HG03159 (cell line): ENCODE results near the gene MCF2L2.

Source experiments
- ATAC-seq: cut with Tn5 transposase; IDR thresholded peaks from one replicate; pipeline ENCODE4 v1.9.1; 2021; ENCODE audit warnings: mild to moderate bottlenecking, moderate library complexity; ENCODE audit not compliant: unreplicated experiment

MCF2L2 gene

DNA sequence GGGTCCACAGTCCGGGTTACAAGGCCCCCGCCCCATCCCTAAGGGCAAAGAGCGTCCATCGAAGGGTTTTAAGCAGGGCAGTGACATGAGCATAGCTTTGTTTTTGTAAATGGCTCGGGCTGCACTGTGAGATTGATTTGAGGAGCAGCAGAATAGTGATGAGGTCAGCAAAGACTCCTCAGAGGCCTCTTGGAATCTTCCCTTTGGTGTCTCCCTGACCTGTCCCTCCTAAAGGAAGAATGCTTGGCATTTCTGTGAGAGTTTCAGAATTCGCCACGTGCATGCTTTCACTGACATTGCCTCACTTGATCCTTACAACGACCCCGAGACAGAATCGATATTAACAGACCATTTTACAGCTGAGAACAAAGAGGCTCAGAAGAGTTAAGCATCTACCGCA, 286.2 kb downstream of the MCF2L2 start:
- ATAC-seq = no peak

DNA sequence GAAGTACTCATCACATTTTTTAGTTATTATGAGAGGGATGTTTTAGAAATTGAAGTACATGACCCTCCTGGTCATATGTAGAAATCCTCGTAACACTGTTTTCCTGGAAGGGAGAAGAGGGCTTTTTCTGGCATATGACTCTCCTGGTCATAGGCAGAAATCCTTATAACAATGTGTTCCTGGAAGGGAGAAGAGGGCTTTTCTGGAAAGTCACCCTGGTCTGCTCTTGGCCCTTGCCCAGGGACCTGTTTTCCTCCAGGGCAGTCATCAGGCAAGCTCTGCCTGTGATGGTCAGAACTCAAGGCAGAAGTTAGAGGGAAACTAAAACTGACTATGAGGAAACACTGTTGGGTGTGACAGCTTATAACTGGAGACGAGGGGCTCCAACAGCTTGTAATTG, 293.6 kb downstream of the MCF2L2 start:
- ATAC-seq = no peak

DNA sequence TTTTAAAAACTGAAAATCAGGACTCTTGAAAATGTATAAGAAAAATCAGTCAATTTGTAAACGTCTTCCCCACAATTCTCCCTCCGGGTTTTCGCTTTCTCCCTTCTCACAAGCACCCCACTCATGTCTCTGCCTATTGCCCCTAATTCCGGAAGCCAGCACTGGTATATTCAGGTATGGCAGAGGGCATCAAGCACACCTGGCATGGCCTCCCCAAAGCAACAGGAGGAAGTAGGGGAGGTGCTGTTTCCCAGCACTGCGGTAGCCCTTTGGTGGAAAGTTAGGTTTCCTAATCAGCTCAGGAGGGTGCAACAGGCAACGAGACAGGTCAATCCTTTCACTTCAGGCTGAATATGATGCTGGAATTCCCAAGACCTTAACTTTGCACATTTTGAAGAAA, 296.0 kb downstream of the MCF2L2 start:
- no peak for ATAC-seq

DNA sequence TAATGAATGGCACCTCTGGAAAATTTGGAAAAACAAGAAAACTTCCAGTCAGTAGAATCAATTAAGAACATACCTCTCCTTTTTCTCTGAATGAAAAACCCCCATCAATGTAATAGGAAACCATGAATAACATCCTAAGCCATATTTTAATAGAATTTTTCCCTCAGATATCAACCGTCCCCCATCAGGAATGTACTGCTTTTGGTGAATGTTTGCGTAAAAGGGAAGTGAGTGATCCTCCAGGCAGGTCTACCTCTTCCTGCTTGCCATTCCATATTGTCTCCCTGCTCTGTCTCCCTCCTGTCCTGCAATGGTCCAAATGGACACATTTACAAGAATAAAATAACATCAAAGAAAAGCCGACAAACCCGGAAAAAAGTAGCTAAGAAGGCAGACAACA, 296.7 kb downstream of the MCF2L2 start:
- ATAC-seq = no peak

DNA sequence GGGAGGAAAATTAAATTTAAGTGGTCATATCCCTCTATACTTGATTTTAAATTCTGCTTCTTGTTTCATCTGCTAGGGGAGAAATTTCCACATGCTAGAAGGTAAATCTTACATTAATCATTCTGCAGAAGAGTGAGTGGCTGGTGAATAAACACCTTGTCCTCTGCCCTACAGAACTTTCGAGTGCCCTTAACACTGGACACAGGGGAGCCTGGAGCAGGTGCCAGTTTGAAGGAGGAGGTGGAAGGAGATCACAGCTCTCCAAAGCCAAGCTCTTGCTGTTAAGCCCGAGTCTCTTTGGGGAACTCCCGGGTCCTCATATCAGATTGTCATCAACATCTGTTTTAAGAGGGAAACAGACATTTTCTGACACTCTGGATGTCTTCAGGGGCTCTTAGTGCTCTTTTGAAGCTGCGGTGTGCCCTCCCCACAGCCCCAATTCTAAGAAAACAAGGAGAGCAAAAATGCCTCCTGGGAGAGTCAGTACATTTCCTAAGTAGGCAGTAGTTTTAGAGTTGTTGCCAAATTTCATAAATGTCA, 297.2 kb downstream of the MCF2L2 start:
- ATAC-seq = no peak

DNA sequence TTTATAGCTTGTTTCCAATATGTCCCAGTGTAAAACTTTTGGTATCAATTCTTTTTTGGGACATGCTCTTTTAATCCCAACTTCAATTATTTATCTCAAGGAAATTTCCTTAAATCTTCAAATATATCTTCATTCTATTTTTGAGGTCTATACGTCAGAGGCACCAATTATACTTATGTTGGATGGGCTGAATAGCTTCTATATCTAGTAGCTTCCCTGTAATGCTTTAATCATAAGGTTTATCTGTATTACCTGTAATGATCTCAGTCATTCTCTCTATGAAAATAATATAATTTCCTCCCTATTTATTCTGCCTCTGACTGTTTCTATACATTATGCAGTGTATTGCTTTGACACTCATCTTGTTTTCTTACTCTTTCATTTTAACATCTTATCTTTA, 299.2 kb downstream of the MCF2L2 start:
- no peak for ATAC-seq

DNA sequence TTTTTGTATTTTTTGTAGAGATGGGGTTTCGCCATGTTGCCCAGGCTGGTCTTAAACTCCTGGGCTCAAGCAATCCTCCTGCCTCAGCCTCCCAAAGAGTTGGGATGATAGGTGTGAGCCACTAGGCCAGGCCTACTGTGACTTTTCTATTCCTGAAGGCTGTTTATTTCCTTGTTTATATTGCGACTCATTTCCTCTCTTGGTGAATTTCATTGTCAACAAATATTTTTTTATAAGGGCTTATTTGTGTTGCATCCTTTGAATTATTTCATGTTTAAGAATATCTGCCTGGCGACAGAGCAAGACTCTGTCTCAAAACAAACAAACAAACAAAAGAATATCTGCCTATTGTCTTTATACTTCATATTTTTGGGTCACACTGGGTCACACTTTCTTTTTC, 299.7 kb downstream of the MCF2L2 start:
- no peak for ATAC-seq
